ENCODE data around the gene MAP3K7CL.

- TF ChIP-seq CTCF (IDR thresholded peaks at IDR 0.05) = no peak
- TF ChIP-seq POLR2A (IDR thresholded peaks at IDR 0.05; ENCODE audit: low read depth) = no peak
- TF ChIP-seq EP300 (IDR thresholded peaks at IDR 0.05) = no peak
- TF ChIP-seq POLR2AphosphoS5 (IDR thresholded peaks at IDR 0.05) = no peak
Observed at GRCh38 chr21:29174607-29175013, 44.2 kb downstream of the MAP3K7CL start.
